HUES6 (cell line): ENCODE measurements around the gene SLC1A7.

Experiments used
- H3K27ac ChIP-seq: 2 replicates; pipeline ENCODE4 v1.7.0; 2013; ENCODE audit warnings: low read depth, mild to moderate bottlenecking, low read length, inconsistent platforms
- H3K27me3 ChIP-seq: 2 replicates; pipeline ENCODE4 v1.6.1; 2013; ENCODE audit warnings: low read length; ENCODE audit not compliant: control insufficient read depth, insufficient read depth
- H3K36me3 ChIP-seq: 2 replicates; pipeline ENCODE4 v1.6.1; 2013; ENCODE audit warnings: low read length; ENCODE audit not compliant: control insufficient read depth, insufficient read depth
- H3K4me1 ChIP-seq: 2 replicates; pipeline ENCODE4 v1.6.1; 2013; ENCODE audit warnings: low read length; ENCODE audit not compliant: control insufficient read depth, insufficient read depth
- H3K4me3 ChIP-seq: 2 replicates; pipeline ENCODE4 v1.5.1; 2013; ENCODE audit warnings: low read depth, low read length
- H3K9ac ChIP-seq: one replicate; pipeline ENCODE4 v1.6.1; 2013; ENCODE audit warnings: mild to moderate bottlenecking, low read length
- H3K9me3 ChIP-seq: 2 replicates; pipeline ENCODE4 v1.6.1; 2013; ENCODE audit warnings: low read depth, low read length; ENCODE audit not compliant: control insufficient read depth, insufficient read depth

The SLC1A7 gene

GRCh38 chr1:53080769-53081168 lies 61.7 kb downstream of the SLC1A7 start:
- no peaks in the 10 kb centered on the region for H3K9me3 ChIP-seq
- peaks cover 11% of the 10 kb centered on the region for H3K4me1 ChIP-seq
- H3K27me3 ChIP-seq = no peaks in the 10 kb centered on the region; the same call in 1 of the 2 replicates
- no peak overlapping the region for H3K9ac ChIP-seq
- H3K4me3 ChIP-seq = no peak overlapping the region
- no peaks in the 10 kb centered on the region for H3K36me3 ChIP-seq
- H3K27ac ChIP-seq = no peak overlapping the region

GRCh38 chr1:53080041-53080440 lies 62.4 kb downstream of the SLC1A7 start:
- Histone ChIP-seq H3K27ac (no peak overlapping the region), H3K4me1 (peaks cover 11% of the 10 kb centered on the region), H3K9ac (no peak overlapping the region), H3K36me3 (no peaks in the 10 kb centered on the region), H3K27me3 (no peaks in the 10 kb centered on the region; the same call in 1 of the 2 replicates), H3K4me3 (no peak overlapping the region), H3K9me3 (no peaks in the 10 kb centered on the region)

GRCh38 chr1:53079251-53079650 lies 63.2 kb downstream of the SLC1A7 start:
- Histone ChIP-seq H3K27ac (no peak overlapping the region), H3K36me3 (no peaks in the 10 kb centered on the region), H3K4me1 (peaks cover 11% of the 10 kb centered on the region), H3K4me3 (no peak overlapping the region), H3K9me3 (no peaks in the 10 kb centered on the region), H3K9ac (no peak overlapping the region), H3K27me3 (no peaks in the 10 kb centered on the region; the same call in 1 of the 2 replicates)

GRCh38 chr1:53078333-53079101 lies 63.9 kb downstream of the SLC1A7 start:
- H3K4me3 ChIP-seq = no peak overlapping the region
- H3K9me3 ChIP-seq = no peaks in the 10 kb centered on the region
- no peaks in the 10 kb centered on the region for H3K36me3 ChIP-seq
- H3K9ac ChIP-seq = no peak overlapping the region
- no peak overlapping the region for H3K27ac ChIP-seq
- H3K27me3 ChIP-seq = no peaks in the 10 kb centered on the region; the same call in 1 of the 2 replicates
- H3K4me1 ChIP-seq = peaks cover 11% of the 10 kb centered on the region

- Histone ChIP-seq H3K27ac (no peak overlapping the region), H3K4me3 (no peak overlapping the region), H3K27me3 (no peaks in the 10 kb centered on the region; the same call in 1 of the 2 replicates), H3K4me1 (peaks cover 11% of the 10 kb centered on the region), H3K36me3 (no peaks in the 10 kb centered on the region), H3K9me3 (no peaks in the 10 kb centered on the region), H3K9ac (no peak overlapping the region)
Observed at GRCh38 chr1:53077599-53077965, 64.9 kb downstream of the SLC1A7 start.

- Histone ChIP-seq H3K27me3 (no peaks in the 10 kb centered on the region; the same call in 1 of the 2 replicates), H3K9ac (no peak overlapping the region), H3K4me1 (peaks cover 7% of the 10 kb centered on the region), H3K27ac (no peak overlapping the region), H3K36me3 (no peaks in the 10 kb centered on the region), H3K9me3 (no peaks in the 10 kb centered on the region), H3K4me3 (no peak overlapping the region)
Observed at GRCh38 chr1:53076721-53077598, 65.5 kb downstream of the SLC1A7 start.

GRCh38 chr1:53076165-53076564 lies 66.3 kb downstream of the SLC1A7 start:
- H3K27ac ChIP-seq = no peak overlapping the region

GRCh38 chr1:53075761-53076163 lies 66.7 kb downstream of the SLC1A7 start:
- no peaks in the 10 kb centered on the region; the same call in 1 of the 2 replicates for H3K27me3 ChIP-seq
- no peaks in the 10 kb centered on the region for H3K9me3 ChIP-seq
- no peak overlapping the region for H3K9ac ChIP-seq
- H3K4me1 ChIP-seq = no peaks in the 10 kb centered on the region
- H3K4me3 ChIP-seq = no peak overlapping the region
- H3K36me3 ChIP-seq = no peaks in the 10 kb centered on the region
- no peak overlapping the region for H3K27ac ChIP-seq

More at GRCh38 chr1:53076165-53076564, 66.3 kb downstream of the SLC1A7 start:
- no peaks in the 10 kb centered on the region for H3K9me3 ChIP-seq
- H3K27me3 ChIP-seq = no peaks in the 10 kb centered on the region; the same call in 1 of the 2 replicates
- no peak overlapping the region for H3K4me3 ChIP-seq
- H3K36me3 ChIP-seq = no peaks in the 10 kb centered on the region
- H3K9ac ChIP-seq = no peak overlapping the region
- H3K4me1 ChIP-seq = no peaks in the 10 kb centered on the region

GRCh38 chr1:53075206-53075605 lies 67.2 kb downstream of the SLC1A7 start:
- Histone ChIP-seq H3K4me1 (no peaks in the 10 kb centered on the region), H3K27ac (no peak overlapping the region), H3K9me3 (no peaks in the 10 kb centered on the region), H3K9ac (no peak overlapping the region), H3K36me3 (no peaks in the 10 kb centered on the region), H3K27me3 (no peaks in the 10 kb centered on the region; the same call in 1 of the 2 replicates), H3K4me3 (no peak overlapping the region)

- H3K27ac ChIP-seq = no peak overlapping the region
- H3K36me3 ChIP-seq = no peaks in the 10 kb centered on the region
- H3K4me1 ChIP-seq = no peaks in the 10 kb centered on the region
- no peaks in the 10 kb centered on the region; the same call in 1 of the 2 replicates for H3K27me3 ChIP-seq
- H3K9ac ChIP-seq = no peak overlapping the region
- H3K4me3 ChIP-seq = no peak overlapping the region
- H3K9me3 ChIP-seq = no peaks in the 10 kb centered on the region
Observed at GRCh38 chr1:53074313-53075154, 67.9 kb downstream of the SLC1A7 start.
